Hypothalamus (tissue), 51 donors: ENCODE results near the gene CTNNA1.
A peak's percentile ranks its signal among the peaks of the same experiment; 100 is the strongest.
"Not testable (repeated sequence)": the region's sequence is repeated elsewhere in the genome, so short reads cannot be mapped to it uniquely, and the experiment has no call there.

Source experiments
- DNase-seq, 51 donors: peaks; one replicate each; lab custom pipeline; 2025; lab: John Stamatoyannopoulos, UW

The CTNNA1 gene

DNA sequence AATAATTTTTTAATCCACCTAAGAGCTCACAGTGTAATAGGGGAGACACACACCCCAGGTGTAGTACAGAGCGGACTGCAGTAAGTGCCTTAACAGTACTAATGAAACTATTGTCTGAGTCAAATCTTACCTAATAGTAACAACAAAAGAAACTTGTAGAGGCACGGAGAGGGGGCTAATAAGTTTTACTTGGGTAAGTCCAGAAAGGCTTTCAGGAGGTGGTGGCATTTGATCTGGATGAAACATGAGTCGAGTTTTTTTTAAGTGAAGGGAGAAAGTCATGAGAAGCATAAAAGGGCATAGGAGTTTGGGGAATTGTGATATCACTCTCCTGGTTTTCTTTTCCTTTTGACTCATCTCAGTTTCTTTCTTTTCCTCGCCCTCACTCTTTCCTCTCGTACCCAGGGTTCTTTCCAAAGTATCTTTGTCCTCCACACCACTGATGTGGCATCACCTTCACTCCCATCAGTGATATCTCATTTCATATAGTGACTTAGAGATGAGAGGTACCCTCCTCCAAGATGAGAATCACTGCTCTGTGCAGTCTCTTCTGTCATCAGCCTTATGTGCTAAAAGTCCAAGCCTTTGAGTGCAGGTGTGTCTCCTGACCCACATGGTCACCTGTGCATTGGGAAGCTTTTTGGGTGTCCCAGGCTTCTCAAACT, 2.0 kb downstream of the CTNNA1 start:
- no peak for DNase-seq

DNA sequence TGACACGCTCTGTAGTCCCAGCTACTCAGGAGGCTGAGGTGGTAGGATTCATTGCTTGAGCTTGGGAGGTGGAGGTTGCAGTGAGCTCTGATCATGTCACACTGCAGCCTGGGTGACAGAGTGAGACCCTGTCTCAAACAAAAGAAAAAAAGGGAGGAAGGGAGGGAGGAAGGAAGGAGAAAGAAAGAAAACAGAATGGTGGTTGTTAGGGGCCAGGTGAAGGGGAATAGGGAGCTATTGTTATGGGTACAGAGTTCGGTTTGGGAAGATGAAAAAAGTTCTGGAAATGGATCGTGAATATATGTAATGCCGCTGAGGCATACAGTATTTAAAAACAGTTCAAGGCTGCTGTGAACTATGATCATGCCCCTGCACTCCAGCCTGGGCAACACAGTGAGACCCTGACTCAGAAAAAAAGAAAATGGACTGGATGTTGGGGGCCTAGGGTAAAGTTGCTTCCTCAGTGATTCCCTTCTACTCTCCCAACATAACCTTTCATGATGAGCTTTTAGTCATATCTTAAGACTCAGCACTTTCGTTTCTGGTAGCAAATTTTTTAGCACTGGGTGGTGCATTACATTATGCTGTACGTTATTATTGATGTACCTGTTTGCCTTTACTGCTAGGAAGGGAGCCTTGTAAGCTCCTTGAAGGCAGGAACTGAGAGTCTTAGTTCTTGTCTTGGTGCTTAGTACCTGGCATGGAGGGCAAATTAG, 4.0 kb downstream of the CTNNA1 start:
- no peak for DNase-seq

DNA sequence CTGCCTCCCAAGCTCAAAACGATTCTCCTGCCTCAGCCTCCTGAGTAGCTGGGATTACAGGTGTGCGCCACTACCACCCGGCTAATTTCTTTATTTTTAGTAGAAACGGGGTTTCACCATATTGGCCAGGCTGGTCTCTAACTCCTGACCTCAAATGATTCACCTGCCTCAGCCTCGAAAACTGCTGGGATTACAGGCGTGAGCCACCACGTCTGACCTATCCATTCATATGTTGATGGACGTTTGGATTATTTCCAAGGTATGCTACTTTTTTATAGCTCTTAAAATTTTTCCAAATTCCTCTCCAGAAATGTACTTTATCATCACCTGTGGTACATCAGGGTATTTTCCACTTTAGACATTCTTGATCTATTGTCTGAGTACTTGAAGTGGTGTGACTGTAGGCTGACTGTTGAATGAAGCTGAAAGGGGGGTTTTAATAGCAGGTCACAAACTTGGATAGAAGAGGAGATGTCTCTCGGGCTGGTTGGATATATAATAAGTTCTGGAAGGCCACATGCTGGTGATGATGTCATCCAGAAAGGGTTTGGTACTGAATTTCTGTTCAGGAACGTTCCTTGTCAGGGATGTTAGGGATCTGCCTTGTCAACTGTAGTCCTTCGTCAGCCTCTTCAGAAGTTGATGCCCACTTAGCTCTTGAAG, 7.4 kb downstream of the CTNNA1 start:
- no peak for DNase-seq

DNA sequence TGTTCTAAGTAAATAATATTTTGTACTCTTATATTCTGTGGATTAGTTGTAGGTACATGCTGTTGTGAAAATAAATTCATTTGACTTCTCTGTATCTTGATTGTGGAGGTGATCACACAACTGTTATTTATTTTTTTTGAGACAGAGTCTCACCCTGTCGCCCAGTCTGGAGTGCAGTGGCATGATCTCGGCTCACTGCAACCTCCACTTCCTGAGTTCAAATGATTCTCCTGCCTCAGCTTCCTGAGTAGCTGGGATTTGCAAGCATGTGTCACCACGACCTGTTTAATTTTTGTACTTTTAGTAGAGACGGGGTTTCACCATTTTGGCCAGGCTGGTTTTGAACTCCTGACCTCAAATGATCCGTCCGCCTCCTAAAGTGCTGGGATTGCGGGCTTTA, 7.9 kb downstream of the CTNNA1 start:
- DNase-seq = not testable (repeated sequence)

DNA sequence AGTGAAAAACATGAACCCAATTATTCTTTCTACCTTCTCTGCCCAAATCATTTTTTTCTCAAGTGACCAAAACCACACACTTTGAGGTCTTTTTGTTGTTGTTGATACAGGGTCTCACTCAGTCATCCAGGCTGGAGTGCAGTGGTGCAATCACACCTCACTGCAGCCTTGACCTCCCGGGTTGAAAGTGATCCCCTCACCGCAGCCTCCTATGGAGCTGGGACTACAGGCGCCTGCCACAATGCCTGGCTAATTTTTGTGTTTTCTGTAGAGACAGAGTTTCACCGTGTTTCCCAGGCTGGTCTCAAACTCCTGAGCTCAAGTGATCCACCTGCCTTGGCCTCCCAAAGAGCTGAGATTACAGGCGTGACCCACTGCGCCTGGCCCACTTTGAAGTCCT, 8.4 kb downstream of the CTNNA1 start:
- DNase-seq = not testable (repeated sequence)

DNA sequence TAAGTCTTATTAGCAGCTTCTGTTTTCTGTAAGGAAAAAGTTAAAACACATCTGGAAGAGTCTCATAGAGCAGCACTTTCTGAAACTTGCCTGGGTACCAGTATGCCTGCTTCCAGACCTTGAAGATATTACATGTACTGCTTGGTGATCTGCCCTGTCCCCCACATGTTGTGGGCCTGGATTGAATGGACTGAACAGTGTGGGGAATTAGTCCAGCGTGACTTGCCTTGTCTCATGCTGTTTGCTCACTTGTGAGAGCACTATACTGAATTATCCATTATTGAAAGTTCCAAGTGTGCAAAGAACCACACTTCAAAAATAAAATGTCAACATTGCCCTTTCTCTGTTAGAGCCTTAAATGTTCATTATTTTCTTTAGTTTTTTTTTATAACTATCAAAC, 8.9 kb downstream of the CTNNA1 start:
- DNase-seq = peak in 1 of 51 donors; percentile 4

DNA sequence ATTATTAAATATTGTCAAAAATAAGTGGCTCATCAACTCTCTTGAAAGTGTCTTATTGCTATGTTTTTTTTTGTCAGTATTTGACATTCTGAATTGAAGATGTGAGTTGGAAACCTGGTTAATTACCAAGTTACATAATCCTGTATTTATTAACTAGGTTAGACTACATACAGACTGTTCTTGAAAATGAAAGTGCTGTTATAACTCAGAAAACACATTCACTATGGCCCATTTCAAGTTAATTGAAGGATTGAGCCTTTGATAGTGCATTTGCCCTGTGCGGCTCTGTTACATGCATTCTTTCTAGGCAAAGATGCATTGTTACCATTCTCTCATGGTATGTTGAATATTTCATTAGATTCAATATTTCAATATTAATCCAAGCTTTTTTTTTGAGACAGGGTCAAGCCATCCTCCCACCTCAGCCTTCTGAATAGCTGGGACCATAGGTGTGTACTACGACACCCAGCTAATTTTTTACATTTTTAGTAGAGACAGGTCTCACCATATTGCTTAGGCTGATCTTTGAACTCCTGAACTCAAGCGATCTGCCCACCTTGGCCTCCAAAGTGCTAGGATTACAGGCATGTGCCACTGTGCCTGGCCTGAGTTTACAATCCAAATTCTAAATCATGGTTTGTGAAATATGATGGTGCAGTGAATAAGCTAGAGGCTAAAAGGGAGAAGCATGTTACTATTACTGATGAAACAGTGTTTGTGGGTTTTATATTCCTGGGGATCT, 10.0 kb downstream of the CTNNA1 start:
- no peak for DNase-seq

DNA sequence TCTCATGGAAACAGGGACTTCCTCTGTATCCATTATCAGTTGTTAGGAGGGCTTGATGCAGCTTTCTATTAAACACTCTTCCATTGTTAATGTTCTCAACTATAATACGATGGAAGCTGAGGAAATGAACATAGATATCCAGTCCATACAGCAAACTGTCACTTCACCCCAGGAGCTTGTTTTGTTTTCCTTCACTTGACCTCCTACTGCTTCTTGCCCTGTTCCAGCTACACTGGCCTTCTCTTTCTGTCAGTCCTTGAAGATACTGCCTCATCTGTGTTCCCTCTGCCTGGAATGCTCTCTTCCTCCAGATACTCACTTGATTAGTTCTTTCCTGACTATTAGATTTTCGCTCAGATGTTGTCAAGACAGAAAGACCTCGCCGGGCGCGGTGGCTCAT, 17.1 kb downstream of the CTNNA1 start:
- DNase-seq = no peak

DNA sequence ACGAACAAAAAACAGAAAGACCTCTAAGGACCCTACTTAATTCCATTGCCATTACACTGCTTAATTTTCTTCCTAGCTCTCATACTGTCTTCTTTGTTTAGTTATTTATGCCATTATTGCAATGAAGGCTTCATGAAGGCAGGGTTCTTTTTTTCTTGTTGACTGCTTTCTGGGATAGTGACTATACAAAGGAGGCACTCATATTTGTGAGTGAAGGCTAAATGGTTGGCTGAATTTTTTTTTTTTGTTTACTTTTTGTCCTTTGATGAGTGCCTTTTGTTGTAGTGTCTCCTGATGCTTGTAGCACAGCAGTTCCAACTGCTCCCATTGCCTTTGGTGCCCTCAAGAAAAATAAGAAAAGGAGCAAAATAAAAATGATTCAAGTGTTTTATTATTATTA, 17.8 kb downstream of the CTNNA1 start:
- no peak for DNase-seq

DNA sequence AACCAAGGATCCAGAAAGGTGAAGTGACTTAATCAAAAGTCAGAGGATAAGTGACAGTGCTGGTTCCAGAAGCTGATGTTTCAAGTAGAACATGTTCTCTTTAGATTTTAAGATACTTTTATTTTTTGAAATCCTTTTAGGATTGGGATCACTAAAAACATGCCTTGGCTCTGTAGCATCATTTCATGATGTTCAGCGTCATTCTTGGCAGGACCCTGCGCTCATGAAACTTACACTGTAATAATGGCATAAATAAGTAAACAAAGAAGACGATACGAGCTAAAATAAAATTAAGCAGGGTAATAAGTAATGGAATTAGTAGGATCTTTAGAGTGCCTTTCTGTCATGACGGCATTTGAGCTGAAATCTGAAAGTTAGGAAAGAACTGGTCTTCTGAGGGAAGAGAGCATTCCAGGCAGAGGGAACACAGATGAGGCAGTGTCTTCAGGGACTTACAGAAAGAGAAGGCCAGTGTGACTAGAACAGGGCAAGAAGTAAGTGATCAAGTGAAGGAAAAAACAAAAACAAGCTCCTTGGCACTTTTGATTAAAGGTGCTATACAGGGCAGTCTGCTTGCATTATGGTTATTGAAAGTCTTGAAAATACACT, 19.9 kb downstream of the CTNNA1 start:
- no peak for DNase-seq

DNA sequence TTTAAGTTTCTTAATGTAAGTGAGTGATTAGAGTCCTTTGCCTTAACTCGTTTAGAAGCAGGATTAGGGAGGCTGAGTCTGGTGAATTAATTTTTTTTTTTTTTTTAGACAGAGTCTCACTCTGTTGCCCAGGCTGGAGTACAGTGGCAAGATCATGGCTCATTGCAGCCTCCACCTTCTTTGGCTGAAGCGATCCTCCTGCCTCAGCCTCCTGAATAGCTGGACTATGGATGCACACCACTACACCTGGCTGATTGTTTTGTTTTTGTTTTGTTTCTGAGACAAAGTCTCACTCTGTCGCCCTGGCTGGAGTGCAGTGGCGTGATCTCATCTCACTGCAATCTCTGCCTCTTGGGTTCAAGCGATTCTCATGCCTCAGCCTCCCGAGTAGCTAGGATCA, 20.4 kb downstream of the CTNNA1 start:
- not testable (repeated sequence) for DNase-seq

DNA sequence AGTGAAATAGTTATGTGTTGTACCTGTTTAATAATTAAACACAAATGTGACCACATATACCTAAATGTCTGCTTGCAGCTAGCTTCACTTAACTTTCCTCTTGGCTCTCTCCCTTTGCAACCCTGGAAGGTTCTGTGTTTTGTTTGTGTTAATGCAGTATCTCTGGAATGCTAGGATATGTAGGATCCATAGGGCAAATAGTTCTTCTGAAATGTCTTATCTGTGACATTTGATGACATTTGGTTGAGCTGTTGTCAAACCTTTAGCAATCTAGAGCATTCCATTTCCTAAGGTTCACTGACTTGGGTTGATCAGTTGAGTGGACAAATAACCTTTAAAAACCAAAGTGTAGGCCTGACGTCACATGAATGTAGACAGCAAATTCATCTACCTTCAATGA, 21.8 kb downstream of the CTNNA1 start:
- no peak for DNase-seq

DNA sequence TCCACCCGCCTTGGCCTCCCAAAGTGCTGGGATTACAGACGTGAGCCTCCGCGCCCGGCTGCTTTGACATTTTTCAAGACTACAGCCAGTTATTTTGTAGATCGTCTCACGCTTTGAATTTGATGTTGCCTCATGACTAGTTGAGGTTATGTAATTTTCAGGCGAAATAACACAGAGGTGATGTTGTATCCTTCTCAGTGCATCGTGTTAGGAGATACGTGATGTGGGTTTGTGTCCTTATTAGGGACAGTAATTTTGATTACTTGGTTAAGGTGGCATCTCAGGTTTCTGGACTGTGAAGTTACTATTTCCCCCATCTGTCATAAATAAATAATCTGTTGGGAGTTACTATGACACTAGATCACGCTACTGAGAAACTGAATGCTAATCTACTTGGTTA, 25.0 kb downstream of the CTNNA1 start:
- DNase-seq = no peak

DNA sequence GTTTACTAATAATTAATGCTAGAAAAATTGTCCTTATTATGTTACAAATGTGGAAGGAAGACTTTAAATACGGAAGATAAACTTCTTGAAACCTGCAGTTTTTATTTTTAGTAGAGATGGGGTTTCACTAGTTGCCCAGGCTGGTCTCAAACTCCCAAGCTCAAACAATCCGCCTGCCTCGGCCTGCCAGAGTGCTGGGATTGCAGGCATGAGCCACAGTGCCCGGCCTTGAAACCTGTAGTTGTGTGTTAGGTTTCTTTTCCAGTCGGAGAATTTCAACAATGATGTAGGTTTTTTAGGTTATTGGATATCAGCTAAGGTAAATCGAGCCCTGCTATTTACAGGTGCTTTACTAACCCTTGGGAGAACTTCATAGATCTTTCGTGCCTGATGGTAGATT, 30.8 kb downstream of the CTNNA1 start:
- no peak for DNase-seq

DNA sequence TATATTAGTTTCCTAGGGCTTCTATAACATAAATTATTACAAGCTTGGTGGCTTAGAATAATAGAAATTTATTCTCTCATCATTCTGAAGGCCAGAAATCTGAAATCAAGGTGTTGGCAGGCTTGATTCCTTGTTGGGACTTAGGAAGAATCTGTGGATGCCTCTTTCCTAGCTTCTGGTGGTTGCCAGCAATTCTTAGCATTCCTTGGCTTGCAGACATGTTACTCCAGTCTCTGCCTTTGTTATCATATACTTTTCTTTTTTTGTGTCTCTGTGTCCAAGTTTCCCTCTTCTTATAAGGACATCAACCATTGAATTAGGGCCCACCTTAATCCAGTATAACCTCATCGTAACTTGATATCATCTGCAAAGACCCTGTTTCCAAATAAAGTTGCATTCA, 31.4 kb downstream of the CTNNA1 start:
- no peak for DNase-seq

DNA sequence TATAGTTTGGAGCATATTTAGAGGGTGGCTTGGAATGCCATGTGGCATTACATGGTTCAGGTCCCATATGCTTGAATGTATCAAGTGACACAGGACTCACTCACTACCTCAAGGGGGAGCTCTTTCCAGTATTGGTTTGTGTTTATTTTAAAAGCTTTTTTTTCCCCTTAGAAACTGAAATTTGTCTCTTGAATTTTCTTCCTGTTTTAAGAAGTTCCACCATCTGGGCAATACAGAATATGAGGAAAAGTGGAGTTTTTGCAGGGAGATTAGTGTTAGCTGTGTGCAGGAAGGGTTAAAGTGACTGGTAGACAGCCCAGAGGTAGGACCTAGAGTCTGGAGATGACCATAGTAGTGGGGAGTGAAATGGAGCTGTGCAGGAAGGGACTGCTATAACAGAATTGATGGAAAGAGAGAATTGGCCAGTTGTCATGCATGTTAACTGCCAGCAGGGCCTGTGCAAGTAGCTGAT, 36.6 kb downstream of the CTNNA1 start:
- no peak for DNase-seq

DNA sequence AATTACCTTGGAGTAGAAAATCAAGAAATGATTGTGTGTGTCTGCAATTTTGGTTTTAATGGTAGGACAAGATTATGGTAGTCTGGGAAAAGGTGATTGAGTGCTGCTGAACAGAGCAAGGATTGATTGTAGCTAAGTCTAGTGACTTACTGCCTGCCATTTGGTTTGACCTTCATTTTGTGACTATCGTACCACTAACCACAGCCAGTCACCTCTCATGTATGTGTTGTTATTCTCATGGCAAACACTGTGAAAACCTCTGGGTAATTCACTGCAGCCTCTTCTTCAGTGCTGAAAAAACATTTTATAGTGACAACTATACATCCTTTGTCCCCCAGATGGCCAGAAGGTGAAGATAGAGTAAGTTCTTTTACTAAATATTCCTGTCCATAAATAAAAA, 37.5 kb downstream of the CTNNA1 start:
- no peak for DNase-seq

DNA sequence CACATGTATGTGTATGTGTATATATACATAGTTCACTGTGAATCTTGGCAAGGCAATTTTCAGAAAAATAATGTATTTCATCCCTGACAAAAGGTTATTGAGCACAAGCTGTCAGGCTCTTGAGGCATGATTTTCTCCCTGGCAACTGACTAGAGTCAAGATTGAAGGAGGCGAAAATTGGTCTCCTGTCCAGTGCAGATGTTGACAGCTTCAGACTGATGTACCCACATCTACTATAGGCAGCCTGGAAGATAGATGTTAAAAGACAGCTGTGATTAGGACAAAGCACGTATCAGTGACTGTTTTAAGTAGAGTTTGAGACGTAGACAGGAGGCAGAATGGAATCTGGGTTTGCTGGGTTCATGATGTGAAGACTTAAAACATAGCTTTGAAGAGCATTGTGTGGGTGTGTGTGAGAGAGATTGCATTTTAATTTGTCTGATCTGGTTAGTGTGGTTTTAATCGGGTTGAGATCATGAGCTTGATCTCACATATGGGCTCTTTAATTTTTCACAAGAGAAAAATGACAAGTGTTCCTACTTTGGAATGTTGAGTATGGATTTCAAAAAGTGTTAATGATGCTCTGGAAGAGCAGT, 39.1 kb downstream of the CTNNA1 start:
- peak in 1 of 51 donors; percentile 26 for DNase-seq

DNA sequence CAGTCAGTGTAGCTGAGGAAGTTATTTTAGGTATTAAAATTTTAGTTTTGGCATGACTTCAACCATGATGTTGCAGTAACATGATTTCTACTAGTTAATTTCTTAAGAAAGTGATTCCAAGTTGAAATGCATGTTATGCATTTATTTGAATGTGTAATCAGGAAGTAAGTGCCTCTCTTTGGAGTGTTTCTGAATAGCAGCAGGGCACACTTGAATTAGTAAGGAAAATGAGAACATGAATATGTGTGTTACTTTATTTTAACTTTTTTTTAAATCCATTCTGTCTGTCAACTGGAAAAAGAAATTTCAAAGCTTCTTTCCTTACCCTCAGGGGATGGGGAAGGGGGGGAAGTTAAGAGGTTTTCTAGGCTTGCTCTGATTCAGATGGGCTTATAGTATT, 40.4 kb downstream of the CTNNA1 start:
- peak in 1 of 51 donors; percentile 3 for DNase-seq

DNA sequence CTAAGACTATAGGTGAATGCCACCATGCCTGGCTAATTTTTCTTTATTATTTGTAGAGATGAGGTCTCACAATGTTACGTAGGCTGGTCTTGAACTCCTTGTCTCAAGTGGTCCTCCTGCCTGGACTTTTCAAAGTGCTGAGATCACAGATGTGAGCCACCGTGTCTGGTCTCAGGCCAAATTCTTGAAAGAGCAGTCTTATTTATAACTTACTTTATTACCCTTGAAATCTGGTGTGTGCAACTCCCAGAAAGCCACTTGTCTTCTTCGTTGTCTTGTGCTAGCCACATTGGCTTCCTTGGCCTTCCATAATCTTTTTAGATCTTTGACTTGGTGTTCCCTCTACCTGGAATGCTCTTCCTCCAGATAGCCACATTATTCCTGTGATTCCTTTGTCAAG, 50.1 kb downstream of the CTNNA1 start:
- DNase-seq = no peak
